DND-41 (cell line): Measurements from ENCODE around the gene P3H4.

ENCODE experiments used
- CTCF ChIP-seq: IDR thresholded peaks from 2 replicates; pipeline ENCODE4 v1.5.1; 2012; ENCODE audit warnings: borderline replicate concordance, low read length, moderate library complexity, mild to moderate bottlenecking; ENCODE audit not compliant: poor library complexity, severe bottlenecking; ENCODE audit errors: extremely low read depth
- EZH2 ChIP-seq: IDR thresholded peaks from 3 replicates; pipeline ENCODE4 v1.6.1; 2012; ENCODE audit warnings: borderline replicate concordance, low read depth, mild to moderate bottlenecking, moderate library complexity, low read length, inconsistent platforms; ENCODE audit not compliant: severe bottlenecking

DNA sequence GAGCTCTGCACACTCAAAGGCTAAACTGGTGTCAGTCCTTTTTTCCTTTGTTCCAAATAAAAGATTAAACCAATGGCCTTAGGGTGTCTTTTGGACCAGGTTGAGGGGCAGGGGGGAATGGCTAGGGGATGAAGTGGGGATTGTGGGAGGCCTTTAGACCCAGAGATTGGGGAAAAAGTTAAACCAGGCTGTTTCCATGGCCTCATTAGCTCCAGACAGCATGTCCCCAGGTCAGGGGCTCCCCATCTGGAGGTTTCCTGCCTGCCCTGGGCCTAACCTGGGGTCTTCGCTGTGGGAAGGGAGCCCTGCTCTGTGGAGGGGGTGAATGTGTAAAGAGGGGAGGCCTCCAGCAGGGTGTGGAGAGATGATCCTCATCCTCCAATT, 11.4 kb upstream of the P3H4 start:
- TF ChIP-seq EZH2 (no peak), CTCF (no peak)
